IPS-NIHi11 (cell line): Measurements from ENCODE around the gene THEM4.

Source experiments
- DNase-seq: peaks from one replicate; pipeline ENCODE4 v3.0.0; 2012; ENCODE audit warnings: mixed read lengths, low spot score

The THEM4 gene

DNA sequence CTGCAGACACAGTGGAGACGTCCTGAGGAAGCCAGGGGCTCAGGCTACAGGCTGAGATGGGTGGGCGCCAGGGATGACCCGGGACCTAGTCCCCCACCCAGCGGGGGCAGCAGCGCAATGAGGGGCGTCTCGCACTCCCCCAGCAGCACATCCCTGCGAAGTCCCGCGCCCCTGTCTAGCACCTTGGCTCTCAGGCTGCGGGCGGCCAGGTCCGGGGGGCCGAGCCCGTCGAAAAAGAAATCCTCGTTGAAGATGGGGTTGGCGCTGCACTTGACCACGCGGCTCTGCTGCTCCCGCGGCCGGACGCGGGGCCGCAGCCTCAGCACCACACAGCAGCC is 71.5 kb downstream of the THEM4 start:
- no peak for DNase-seq

DNA sequence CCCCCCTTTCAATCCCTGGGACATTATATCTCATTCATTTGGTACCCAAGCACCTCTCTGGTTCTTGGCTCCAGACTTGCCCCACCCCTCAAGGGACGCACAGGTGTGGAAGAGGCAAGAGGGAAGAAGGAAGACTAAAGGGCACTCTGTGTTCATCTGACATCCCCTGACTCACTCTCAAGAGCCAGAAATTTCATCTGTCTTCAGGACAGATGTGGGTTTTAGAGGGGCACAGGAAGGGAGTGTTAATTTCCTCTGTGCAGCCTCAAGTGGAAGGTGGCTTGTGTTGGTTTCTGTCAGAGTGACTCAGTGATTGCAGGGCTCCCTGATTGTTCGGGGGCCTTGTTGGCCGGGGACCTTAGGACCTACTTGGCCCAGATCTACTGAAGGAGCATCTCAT is 72.1 kb downstream of the THEM4 start:
- no peak for DNase-seq

DNA sequence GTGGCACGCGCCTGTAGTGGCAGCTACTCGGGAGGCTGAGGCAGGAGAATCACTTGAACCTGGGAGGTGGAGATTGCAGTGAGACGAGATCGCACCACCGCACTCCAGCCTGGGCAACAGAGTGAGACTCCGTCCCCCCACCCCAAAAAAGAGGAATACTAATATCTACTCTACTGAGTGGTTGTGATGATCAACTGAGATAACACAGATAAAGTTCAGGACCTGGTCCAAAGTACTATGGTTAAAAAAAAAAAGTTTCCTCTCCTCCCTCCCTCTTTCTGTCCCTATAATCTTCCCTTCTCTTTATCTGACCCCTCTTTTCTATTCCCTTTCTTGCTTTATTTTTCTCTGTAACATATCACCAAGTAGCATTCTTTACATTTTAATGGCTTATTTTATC is 73.7 kb downstream of the THEM4 start:
- DNase-seq: no peak

DNA sequence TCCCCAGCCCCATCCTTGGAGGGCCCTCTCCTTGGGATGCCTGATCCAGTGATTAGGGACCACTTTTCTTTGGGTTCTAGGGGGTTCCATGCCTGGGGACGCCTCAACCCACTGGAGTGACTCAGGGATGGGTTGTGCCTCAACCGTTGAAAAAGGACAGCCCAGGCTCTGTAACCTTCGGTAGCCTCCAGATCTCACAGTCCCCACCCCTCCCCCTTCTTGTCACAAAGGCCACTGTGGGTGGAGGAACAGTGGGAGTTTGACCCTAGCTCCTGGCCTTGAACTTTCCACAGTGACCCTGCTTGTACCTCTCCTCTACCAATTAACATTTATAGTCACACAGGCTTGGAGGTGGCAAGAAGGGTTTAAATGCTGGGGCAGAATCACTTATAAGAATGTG is 75.1 kb downstream of the THEM4 start:
- DNase-seq: no peak

DNA sequence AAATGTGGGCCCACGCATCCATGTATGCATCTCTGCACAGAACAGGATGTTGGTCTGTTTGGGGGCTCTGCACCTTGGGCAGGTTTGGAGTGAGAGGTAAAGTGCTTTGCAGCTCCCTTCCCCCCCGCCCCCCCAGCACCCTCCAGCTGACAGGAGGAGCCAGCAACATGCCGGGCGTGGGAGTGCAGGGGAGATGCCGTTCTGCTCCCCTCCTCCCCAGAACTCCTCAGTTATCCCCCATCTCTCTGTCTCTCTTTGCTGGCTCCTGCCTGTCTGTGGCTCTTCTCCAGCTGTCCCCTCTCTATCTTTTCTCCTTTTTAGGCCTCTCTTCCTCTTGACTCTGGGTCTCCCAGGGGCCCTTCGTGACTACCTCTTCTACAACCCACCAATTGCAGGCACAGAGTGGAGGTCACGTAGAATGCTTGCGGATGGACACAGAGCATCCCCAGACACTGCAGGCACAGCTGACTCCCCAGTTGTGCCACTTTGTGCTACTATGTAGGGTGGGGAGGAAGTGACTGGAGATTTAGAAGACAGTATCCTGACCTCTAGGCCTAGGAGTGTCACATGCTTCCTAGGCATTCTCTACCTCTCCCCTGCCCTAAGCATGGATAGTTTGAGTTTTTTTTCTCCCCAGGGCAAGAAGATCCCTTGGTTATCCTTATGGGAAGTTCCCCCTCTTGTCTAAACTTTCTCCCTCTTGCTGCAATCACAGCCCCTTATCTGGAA is 76.0 kb downstream of the THEM4 start:
- no peak for DNase-seq

DNA sequence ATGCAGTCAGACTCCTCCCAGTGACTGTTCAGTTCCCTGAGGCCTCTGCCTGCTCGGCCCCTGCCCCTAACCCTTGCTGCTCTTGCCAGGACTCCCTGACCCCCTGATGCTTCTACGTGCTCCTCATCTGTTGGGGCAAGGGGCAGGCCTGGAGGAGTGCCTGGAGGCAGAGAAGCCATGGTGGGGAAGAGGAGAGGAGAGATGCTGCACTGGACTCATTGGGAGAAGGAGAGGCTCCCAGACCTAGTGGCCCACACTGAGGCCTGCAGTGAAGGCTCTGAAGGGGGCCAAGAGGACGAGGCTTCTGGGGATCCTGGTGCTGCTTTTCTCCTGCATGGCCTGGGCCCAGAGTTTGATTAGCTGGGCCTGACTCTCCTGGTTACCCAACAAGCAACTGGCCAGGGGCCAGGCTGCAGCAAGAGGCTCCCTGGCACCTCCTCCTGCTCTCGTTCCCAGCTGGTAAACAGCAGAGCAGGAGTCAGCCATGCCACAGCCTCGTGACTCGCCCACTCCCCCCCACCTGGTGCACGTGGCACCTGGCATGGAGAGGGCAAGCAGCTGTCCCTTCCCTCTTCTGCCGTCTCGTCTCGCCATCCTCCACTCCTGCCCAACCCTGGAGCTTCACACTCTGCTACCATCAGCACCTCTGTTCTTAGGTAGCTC is 76.9 kb downstream of the THEM4 start:
- no peak for DNase-seq

DNA sequence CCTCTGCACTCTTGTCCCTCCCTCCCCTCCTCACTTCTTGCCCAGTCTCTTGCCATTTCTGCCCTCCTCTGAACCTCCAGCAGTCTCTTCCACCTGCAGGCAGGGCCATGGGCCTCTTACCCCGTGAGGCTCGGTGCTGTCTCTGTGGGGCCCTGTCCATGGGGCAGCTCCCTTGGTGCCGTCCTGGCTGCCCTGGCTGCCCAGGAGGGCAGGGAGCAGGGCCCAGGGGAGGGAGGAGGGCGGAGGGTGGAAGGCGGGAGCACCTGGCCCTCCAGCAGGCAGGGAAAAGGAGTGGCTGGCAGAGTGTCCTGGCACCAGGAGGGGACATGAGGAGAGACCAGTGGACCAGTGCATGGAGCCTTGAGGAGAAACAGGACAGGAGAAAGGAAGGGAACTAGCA is 77.7 kb downstream of the THEM4 start, which contains the start of gene RORC:
RORC (minus strand) TSS at position 198 of the 400 bp plus-strand sequence; CDS start at position 160, 38 bp downstream.
- DNase-seq: no peak

DNA sequence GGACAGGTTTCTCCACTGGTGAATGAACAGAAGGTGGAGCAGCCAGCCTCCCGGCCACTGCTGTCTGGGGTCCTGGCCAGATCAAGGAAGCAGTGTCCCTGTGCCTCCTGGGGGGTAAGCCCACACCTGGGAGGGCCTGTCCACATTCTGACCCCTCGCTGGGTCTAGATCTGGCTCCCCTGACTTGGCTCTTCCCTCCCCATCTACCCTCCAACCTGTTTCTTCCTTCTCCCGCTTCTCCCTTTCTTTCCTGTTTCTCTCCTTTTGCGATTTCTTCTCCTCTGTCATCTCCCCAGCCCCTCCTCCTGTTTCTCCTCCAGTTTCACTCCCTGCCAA is 78.1 kb downstream of the THEM4 start:
- no peak for DNase-seq

DNA sequence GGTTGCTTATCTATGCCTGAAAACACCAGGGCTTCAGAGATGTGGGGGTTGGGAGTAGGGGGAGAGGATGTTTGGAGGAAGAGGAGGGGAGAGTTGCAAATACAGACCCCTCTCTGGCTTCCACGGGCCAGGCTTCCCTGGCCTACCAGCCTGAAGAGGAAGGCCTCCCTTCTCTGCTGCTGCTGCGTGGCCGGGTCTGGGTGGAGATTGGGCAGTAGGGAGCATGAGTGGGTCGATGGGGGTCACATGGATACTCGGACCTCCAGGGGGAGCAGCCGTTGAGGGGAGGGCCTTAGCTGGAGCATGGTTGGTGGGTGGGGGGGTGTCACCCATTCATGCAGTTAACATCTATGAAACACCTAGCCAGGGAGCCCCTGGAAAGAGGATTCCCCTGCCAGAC is 79.3 kb downstream of the THEM4 start:
- no peak for DNase-seq

DNA sequence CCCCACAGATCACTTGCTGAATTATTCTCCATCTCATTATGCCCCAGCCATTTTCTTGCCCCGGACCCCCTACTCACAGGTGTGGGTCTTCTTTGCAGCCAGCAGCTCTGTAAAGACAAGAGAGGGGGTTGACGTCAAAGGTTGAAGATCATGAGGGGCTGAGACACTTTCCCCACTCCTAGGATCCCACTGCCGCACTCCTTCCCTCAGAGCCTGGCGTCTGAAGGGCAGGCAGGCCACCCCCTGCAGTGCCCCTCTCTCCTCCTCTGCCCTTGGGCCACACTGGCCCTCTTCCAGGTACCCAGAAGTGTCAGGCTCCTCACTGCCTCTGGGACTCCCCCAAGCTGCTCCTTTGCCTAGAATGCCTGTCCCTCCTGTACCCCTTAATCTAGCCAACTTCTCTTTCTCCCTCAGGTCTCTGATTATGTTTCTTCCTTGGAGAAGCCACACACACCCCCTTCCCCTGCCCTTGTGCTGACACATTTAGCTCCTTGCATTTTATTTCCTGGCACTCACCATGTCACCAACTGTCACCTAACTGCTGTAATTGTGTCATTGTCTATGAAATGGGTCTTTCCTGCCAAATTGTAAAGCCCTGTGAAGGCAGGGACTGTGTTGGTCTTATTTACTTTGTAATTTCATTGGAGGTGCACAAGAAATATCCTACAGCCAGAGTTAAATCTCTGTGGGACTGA is 79.8 kb downstream of the THEM4 start:
- no peak for DNase-seq

DNA sequence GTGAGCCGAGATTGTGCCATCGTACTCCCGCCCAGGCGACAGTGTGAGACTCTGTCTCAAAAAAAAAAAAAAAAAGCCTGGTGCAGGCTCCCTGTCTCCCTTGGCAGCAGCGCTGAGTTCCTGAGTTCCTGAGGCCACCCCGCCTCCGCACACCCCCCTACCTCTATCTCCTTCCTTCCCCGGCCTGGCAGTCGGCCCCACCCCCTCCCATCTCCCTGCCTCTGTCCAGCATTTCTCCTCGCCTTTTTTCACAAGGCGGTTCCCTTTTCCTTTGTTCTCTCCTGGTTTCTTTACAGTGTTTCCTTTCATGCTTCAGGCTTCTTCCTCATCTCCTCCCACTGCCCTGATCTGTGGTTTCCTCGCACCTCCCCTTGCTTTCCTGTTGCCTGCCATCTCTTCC is 80.4 kb downstream of the THEM4 start:
- peak; percentile 90 for DNase-seq

DNA sequence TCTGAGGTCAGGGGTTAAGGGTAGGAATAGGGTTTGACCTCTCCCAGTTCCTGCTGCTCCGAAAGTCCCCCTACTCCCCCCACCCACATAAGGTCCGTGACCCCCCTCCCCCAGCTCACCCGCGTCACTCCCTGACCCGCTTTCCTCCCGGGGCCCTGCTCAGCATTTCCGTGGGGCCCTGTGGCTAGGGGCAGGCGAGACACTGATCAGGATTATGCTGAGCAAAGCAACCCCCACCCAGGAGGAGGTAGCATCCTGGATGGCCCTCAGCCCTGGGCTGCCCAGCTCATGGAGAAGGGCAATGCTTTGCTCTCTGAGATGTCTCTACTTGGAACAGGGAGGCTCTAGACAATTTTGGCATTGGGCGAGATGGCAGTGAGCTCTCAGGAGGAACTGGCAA is 81.5 kb downstream of the THEM4 start:
- no peak for DNase-seq

DNA sequence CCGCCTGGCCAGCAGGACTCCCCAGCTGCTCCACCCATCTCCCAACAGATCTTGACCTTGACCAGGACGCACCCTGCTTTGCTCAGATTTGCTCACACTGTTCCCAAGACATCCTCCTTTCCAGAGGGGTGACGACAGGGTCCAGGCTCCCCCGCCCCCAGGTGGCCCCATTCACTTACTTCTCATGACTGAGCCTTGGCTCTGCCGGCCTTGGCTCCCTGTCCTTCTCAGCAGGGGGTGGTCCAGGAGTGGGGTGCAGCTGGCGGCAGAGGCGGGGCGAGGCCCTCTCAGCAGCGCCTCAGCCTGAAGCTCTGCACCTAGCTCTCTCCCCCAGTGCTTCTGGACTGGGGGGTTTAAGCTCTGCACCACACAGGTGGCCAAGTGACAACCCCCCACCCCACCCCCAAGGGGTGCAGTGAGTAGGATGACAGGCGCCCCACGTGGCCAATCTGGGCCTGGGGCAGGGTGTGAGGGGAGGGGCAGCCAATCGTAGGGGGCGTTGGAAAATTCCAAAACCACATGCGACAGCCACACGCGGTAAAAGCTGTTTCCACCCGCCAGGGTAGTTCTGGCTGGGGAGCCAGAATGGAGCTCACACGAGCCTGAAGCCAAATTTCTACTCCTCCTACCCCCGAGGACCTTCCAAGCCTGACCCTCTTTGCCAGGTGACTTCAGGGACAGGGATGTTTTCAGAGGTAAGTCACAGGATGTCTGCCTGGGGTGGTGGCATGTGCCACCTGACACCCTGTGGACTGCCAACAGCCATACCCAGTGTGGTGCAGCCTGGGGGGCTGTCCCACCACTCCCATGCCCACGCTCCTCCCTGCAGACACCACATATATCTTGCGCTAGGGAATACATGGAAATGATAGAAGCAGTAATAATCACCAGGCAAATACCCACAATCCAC is 83.3 kb downstream of the THEM4 start:
- peak; percentile 69 for DNase-seq

DNA sequence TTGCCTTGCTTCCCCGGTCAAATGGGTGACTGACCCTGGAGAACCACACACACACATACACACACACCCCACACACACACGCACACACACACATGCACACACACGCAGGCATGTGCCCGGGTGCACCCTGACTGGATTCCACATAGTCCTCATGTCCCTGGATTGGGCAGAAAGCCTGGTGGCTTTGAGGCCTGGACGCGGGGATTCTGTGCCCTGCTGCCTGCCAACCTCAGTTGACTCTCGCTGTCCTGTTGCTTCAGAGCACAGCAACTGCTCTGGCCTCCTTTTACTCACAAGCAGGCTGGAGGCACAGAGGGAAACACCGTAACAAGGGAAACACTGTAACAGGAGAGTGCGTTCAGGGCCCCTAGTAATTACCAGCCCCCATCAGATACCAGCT is 84.1 kb downstream of the THEM4 start:
- DNase-seq: no peak
